GM19372 (cell line): Measurements from ENCODE around the gene GPR137.
"Not testable (repeated sequence)": the region's sequence is repeated elsewhere in the genome, so short reads cannot be mapped to it uniquely, and the experiment has no call there.

ENCODE experiments used
- ATAC-seq: cut with Tn5 transposase; IDR thresholded peaks from one replicate; pipeline ENCODE4 v1.9.1; 2021; ENCODE audit warnings: mild to moderate bottlenecking, low read depth, moderate library complexity; ENCODE audit not compliant: unreplicated experiment

The GPR137 gene

DNA sequence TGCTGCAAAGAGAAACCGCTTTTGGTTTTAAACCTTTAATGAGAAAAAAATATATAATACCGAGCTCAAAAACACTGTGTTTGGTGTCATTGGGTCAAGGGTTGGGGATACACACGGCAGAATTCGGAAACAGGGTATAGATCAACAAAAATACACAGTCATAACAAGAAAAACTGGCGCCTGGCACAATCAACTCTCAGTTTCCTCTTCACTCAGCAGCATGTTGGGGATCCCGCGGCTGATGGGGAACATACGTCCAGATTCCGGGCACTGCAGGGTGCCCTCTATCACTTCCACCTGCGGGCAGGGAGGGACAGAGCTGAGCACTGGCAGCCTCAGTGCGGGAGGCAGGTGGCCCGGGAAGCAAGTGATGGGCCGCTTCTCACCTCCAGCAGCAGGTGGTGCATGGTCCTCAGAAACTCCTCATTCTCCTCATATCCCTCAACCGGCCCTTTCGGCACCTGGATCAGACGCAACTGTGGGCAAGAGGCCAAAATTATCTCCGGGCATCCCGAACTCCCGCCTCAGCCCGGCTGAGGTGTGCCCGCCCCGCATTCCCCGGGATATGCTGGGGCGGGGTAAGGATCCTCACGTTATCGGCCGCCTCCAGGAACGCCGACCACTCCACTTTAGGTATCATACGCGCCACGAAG is 31.1 kb downstream of the GPR137 start:
- no peak for ATAC-seq

DNA sequence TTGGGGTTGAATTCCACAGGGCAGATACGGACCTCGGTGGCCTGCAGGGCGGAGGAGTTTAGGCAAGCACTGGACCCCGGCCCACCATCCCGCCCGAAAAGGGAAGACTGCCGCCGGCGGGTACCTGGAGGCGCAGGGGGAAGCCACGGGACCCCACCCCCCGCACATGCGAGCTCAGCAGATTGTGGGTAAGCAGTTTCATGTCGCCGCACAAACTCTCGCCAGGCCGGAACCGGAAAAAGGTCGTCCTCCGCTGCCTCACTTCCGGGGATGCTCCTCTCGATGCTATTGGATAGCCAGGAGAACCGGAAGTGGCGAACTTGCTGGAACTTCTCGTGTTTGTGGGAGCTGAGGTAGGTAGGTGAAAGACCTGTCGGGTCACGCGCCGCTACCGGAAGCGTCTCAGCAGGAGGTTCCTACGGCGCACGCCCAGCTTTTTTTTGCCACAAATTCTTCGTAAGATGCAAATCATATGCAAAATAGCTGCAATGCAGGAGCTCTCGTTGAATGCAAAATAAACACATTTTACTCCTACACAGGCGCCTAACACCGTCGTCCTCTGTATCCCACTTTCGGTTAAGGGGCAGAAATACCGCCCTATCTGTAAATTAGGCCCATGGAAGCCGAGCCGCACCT is 31.8 kb downstream of the GPR137 start, which contains the start of gene TRMT112:
Gene TRMT112, minus strand, starts transcription at position 235 of the 636 bp plus-strand sequence. Its CDS starts 33 bp downstream, at position 202.
- ATAC-seq = peak; percentile 70

DNA sequence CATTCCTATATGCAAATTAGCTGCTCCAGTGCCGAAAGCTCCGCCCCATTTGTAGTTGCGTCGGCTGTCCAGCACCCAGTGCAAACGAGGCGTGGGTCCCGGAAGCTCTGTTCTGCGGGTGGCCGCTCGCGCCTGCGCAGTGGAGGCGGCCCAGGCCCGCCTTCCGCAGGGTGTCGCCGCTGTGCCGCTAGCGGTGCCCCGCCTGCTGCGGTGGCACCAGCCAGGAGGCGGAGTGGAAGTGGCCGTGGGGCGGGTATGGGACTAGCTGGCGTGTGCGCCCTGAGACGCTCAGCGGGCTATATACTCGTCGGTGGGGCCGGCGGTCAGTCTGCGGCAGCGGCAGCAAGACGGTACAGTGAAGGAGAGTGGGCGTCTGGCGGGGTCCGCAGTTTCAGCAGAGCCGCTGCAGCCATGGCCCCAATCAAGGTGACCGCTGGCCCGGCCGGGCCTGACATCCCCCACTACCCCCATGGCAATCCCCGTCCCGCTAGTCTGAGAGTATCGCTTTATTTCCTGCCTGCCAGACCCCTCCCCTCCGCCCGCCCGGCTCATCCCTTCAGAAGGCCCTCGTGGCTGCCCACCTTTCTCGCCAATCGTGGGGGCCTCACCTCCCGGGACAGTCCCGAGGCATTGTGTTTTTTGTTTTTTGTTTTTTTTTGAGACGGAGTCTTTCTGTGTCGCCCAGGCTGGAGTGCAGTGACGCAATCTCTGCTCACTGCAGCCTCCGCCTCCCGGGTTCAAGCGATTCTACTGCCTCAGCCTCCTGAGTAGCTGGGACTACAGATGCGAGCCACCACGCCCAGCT is 32.5 kb downstream of the GPR137 start, which contains the start of gene PRDX5:
Gene PRDX5, plus strand, starts transcription at position 161 of the 805 bp plus-strand sequence. Its CDS starts 95 bp downstream, at position 256.
- ATAC-seq = peak; percentile 75

DNA sequence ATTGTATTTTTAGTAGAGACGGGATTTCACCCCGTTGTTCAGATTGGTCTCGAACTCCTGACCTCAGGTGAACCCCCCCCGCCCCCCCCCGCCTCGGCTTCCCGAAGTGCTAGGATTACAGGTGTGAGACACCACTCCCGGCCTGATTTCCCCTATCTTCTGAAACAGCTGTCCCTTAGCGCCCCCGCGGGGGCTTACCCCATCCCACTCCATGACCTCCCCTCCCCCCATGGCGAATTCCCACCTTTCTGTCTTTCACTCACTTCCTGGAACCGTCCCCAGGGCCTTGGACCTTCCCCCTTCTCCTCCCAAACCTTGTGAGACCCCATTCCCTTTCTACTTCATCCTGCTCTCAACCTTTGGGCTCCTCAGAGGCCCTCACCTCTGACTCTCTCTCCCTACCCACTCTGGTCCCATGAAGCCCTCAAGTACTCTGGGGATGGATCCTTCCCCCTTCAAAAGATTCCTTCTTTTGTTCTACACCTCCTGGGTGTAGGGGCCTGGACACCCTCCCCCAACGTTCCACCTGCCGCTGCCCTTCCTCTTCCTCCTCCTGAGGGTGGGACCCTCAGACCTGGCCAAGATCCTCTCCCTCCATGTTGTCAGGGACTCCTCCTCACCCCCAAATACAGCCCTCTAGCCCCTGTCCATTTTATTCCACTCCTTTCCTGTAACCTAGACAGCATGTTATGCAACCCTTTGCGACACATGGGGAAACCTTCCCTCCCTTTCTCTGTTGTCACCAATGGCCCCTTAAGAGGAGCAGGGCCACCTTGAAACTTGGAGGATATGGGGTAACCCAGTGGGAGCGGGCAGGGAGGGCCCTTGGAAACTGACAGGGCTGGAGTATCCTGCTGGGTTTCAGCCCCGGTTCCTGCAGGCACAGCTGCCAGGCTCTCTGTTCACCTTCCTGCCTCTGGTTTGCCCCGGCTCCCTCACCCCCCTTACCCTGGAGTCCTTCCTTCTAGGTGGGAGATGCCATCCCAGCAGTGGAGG is 33.4 kb downstream of the GPR137 start:
- ATAC-seq = no peak

DNA sequence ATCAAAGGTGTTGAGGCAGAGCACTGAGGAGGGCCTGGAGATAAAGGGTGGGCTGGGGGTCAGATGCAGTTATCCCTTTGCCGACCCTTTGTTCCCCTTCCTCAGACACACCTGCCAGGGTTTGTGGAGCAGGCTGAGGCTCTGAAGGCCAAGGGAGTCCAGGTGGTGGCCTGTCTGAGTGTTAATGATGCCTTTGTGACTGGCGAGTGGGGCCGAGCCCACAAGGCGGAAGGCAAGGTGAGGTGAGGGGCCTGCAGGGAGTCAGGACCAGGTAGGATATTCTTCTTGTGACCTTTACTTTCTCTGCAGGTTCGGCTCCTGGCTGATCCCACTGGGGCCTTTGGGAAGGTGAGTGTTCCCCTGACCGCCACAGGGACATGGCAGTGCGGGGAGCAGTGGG is 34.9 kb downstream of the GPR137 start:
- no peak for ATAC-seq

DNA sequence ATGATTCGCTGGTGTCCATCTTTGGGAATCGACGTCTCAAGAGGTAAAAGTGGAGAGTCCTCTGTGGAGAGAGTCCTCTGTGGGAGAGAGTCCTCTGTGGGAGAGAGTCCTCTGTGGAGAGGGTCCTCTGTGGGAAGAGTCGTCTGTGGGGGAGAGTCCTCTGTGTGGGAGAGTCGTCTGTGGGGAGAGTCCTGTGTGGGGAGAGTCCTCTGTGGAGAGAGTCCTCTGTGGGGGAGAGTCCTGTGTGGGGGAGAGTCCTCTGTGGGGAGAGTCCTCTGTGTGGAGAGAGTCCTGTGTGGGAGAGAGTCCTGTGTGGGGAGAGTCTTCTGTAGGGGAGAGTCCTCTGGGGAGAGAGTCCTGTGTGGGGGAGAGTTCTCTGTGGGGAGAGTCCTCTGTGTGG is 35.4 kb downstream of the GPR137 start:
- no peak for ATAC-seq

DNA sequence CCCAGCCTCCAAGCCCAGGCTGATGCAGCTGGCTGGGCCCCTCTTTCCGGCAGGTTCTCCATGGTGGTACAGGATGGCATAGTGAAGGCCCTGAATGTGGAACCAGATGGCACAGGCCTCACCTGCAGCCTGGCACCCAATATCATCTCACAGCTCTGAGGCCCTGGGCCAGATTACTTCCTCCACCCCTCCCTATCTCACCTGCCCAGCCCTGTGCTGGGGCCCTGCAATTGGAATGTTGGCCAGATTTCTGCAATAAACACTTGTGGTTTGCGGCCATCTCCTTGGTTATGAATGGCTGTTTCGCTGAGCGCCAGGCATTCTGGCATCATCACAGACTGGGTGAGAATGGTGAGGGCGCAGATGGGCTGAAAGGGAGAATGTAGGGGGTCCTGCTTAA is 35.9 kb downstream of the GPR137 start:
- ATAC-seq = no peak

DNA sequence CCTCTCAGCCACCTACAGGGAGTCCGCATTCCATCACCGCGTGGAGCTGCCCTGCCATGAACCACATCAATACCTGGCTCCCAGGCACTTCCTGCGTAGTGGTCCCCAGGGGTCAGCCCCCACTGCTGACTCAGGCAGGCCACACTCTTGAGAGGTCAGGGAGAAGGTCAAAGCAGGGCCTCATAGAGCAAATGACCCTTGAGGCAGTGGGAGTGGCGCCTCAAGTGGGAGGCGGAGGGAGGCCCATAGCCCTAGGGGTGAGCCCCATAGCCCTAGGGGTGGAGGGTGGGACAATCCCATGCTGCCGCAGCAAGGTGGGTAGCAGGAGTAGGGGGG is 37.2 kb downstream of the GPR137 start:
- no peak for ATAC-seq

DNA sequence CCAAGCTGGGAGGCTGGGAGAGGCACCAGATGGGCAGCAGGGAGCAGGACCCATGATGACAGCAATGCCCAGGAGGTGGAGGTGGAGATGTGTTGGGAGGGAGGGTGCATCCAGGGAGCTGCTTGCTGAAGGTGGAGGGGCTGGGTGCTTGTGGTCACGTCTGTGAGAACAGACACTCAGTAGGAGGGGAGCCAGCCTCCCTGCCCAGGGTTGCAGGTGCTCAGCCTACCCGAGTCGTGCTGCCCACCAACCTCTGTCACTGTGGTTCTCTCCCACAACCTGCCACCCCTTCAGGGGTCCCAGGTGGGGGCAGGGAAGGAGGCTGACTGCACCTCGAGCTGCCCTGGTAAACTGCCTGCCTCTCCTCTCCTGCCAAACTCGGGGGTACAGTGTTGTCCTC is 37.7 kb downstream of the GPR137 start:
- no peak for ATAC-seq

DNA sequence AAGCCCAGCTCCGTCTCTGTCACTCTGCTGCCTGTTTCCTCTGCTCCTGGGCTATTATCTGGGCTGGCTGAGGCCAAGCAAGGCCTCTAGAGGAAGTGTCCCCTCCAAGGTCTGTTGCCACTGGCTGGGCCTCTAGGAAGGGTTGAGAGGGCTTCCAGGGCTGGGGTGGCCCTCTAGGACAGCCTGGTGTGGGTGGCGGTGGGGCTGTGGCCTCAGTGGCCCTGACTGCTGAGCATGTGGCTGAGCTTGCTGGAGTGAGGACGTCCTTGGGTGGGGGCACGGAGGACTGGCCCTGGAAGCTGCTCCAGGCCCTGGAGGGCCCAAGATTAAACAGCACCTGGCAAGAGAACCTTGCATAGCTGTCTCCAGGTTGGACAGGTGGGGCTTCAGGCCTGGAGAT is 38.3 kb downstream of the GPR137 start:
- not testable (repeated sequence) for ATAC-seq

DNA sequence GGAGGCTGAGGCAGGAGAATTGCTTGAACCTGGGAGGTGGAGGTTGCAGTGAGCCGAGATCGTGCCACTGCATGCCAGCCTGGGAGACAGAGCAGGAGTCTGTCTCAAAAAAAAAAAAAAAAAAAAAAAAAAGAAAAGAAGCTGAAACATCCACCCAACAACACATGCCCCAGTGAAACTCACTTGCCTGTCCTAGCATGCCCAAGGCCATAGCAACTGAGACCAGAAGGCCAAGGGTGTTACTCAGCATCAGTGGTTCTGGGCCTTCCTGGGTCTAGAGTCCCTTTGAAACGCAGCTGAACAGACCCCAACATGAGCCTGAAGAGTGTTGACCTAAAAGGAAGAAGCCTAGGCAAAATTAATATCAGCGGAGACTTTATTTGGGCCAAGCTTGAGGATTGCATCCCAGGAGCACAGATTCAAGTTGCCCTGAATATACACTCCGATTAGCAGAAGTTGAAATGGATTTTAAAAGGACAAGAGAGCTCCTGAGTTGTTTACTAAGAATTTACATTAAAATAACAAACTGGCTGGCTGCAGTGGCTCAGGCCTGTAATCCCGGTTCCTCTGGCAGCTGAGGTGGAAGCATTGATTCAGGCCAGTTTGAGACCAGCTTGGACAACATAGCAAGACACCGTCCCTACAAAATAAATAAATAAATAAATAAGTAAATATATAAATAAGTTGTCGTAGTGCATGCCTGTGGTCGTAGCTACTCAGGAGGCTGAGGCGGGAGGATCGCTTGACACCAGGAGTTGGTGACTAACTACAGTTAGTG is 39.2 kb downstream of the GPR137 start:
- no peak for ATAC-seq

DNA sequence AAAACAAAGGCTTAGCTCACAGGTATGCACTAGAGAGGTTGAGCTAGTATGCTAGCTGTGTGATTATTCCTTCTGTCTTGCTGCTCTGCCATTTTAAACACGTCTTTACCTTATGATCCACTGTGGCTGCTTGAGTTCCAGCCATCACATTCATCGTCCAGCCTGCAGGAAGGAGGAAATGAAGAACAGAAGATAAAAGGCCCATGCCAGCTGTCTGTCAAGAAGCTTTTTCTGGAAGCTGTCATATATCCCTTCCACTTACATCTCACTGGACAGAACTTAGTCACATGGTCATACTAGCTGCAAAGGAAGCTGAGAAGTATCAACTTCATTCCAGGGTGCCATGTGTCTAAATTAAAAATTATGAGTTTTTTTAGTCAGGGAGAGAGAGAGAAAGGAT is 41.7 kb downstream of the GPR137 start:
- ATAC-seq = no peak

DNA sequence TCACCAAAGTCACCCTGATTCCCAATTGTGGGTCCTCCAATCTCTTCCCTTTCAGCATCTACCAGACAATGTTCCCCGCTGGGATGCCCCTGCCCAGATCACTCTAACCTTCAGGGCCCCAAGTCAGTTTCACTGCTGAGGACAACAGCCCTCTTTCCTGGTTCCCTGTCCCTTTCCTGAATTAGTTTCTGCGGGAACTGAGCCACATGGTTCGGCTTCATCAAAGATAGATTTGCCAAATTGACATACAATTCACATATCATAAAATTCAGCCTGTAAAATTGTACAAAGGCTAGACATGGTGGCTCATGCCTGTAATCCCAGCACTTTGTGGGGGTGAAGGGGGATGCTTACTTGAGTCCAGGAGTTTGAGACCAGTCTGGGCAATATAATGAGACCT is 42.3 kb downstream of the GPR137 start:
- ATAC-seq = no peak

DNA sequence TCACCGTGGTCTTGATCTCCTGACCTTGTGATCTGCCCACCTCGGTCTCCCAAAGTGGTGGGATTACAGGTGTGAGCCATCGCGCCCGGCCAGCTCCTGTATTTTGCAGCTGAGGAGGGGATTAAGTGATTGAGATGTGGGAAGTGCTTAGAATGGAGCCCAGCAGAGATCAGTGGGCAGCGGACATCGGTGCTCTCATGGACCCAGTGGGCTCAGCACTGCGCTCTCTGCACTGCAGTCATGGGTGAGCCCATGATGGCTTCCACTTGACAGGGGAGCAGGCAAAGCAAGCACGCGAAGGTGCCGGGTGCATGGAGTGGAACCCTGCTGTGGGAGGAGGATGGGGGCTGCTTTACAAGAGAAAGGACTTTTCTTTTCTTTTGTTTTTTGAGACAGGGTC is 45.2 kb downstream of the GPR137 start:
- no peak for ATAC-seq

DNA sequence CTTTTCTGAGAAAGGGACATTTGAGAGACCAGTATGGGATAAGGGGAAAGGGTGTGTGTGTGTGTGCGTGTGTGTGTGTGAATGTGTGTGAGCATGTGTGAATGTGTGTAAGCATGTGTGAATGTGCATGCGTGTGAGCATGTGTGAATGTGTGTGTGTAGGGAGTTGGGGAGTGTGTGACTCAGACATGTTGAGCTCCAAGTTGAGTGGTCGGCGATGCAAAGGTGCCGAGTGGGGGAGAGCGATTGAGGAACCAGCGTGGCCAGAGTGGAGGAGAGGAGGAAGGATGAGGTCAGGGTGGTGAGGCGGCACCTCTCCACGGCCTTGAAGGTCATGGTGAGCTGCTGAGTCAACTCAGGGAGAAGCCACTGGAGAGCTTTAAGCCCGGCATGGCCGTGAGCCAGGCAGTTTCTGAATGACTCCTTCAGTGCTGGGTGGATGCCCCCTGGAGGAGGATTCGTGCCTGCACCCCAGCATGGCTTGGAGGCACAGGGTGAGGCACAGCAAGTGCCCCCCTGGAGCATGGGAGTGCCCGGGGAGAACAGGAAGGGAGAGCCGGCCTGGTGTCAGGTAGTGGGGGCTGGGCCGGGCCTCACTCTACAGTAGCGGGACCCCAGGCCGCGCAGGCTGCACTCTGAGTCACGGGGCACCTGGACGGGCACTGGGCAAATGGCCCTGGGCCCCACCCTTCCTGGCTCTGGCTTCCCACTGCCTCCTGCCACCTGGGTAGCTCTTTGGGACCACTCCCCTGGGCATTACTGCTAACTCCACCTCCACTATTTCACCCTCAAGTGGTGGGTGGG is 46.1 kb downstream of the GPR137 start:
- no peak for ATAC-seq

DNA sequence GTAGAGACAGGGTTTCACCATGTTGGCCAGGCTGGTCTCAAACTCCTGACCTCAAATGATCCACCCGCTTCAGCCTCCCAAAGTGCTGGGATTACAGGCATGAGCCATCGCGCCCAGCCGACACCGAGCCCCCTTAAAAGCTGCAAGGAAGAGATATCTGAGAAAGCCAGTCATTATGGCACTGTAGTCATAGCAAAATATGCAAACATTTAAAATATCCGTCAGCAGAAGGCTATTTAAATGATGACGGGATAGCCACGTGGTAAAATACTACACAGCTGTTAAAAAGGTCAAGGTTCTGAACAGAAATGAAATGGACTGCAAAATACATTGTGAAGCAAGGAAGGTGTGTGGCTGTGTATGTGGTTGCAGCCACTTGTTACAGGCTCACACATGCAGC is 47.9 kb downstream of the GPR137 start:
- no peak for ATAC-seq

DNA sequence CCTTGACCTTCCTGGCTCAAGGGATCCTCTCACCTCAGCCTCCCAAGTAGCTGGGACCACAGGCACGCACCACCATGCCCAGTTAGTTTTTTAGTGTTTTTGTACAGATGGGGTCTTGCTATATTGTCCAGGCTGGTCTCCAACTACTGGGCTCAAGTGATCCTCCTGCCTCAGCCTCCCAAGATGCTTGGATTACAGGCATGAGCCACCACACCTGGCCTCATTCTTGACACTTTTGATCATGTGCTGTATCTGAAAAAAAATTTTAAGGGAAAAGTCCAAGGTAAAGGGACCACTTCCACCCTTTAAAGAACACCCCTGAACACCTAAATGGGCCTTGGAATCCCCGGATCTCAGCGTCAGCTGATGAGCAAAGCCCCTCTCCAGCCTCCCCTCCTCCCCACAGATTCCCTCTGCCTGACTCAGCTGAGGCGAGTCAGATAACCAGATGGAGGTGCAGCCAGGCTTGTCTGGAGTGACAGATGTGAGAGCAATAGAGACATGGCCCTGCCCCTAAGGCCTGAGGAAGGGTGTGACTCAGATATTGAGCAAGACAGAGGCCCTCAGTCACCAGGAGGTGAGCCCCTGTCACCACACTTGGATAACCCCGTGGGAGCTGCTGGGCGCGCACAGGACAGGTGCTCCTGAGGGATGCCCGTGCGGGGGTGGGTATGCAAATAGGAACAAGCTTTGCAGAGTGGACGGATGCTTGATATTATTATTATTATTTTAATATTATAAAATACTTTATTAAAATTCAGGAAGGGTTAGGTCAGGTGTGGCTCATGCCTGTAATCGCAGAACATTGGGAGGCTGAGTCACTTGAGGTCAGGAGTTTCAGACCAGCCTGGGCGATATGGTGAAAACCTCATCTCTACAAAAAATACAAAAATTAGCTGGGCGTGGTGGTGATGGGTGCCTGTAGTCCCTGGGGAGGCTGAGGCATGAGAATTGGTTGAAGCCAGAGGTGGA is 49.4 kb downstream of the GPR137 start:
- no peak for ATAC-seq
